ENCODE measurements around the gene SPRY4. TPM values are rescaled to one million over a fixed set of nuclear protein-coding genes. Genes with fewer than 3 reads are reported as not detected.

Gene SPRY4
- total and polyA plus RNA-seq, 12 donors, result 5.0 to 13.7 (median 9.5) TPM

DNA sequence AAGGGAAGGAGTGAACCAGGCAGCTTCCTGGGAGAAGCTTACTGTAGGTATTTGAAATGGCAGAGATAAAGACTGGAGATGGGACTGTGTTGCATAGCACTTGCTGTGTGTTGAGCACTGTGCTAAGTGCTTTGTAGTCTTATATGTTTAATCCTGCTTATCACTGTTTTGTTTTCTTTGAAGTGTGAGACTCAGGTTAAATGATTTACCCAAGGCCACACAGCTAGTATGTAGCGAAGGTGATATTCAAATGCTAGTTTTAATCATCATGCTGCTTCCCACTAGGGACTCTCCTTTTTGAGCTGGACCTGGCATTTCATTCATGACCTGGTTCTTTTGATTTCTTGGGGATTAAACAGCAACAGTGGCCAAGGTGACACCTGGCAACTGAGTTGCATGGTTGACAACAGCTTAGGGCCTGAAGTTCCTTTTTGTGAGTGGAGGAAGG lies 35.3 kb upstream of the SPRY4 start:
- H3K27me3 ChIP-seq, result peaks cover 0 to 56% (median 0%) of the 10 kb centered on the region in 7 donors
- ATAC-seq (no peak), DNase-seq (no peak)
- TF ChIP-seq, protein P1, sequence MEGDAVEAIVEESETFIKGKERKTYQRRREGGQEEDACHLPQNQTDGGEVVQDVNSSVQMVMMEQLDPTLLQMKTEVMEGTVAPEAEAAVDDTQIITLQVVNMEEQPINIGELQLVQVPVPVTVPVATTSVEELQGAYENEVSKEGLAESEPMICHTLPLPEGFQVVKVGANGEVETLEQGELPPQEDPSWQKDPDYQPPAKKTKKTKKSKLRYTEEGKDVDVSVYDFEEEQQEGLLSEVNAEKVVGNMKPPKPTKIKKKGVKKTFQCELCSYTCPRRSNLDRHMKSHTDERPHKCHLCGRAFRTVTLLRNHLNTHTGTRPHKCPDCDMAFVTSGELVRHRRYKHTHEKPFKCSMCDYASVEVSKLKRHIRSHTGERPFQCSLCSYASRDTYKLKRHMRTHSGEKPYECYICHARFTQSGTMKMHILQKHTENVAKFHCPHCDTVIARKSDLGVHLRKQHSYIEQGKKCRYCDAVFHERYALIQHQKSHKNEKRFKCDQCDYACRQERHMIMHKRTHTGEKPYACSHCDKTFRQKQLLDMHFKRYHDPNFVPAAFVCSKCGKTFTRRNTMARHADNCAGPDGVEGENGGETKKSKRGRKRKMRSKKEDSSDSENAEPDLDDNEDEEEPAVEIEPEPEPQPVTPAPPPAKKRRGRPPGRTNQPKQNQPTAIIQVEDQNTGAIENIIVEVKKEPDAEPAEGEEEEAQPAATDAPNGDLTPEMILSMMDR (IDR thresholded peaks at IDR 0.05), result no peak
- H3K4me1 ChIP-seq, result peaks cover 7 to 59% (median 37%) of the 10 kb centered on the region in 9 donors
- H3K4me3 ChIP-seq, result no peak overlapping the region
- H3K36me3 ChIP-seq, result no peaks in the 10 kb centered on the region
- no peak overlapping the region for H3K27ac ChIP-seq
- 91 to 94% methylated on average over 1 of the region's 1 CpG for WGBS, 2 donors
- no peaks in the 10 kb centered on the region for H3K9me3 ChIP-seq
- intact Hi-C loops (cut with DNase I), result loop anchor here in 1 of 10 donors (5.0 kb wide), 1 partner anchor 67 kb away; no protein-coding TSS in a partner anchor

DNA sequence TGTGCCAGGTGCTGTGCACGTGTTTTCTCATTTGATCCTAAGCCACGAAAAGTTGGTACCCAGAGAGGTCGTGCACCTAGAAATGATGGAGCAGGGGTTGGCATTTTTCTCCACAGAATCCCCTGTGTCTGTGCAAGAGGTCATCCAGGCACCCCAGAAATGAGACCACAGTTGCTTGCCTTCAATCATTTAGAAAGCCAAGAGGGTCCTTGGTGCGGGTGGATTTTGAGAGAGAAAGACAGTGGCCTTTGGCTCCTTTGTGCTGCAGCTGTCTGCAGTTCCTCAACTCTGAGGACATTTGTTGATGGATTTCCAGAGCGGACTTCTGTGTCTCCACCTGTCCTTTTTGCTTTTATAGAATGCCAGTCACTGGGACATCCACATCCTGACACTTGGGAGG lies 33.8 kb upstream of the SPRY4 start:
- no peaks in the 10 kb centered on the region for H3K9me3 ChIP-seq
- ATAC-seq, result no peak
- no peaks in the 10 kb centered on the region for H3K36me3 ChIP-seq
- 97% methylated on average over 5 of the region's 5 CpGs for WGBS, 2 donors
- H3K27ac ChIP-seq, result peak overlapping the region in 2 of 10 donors; percentile 5 to 94
- DNase-seq, result no peak
- H3K27me3 ChIP-seq, result peaks cover 0 to 65% (median 0%) of the 10 kb centered on the region in 7 donors
- TF ChIP-seq, protein P1 (IDR thresholded peaks at IDR 0.05), result no peak
- peaks cover 7 to 46% (median 36%) of the 10 kb centered on the region in 9 donors for H3K4me1 ChIP-seq
- intact Hi-C loops (cut with DNase I), result loop anchor here in 5 of 10 donors (5.0 to 10.0 kb wide), 5 partner anchors 36 to 206 kb away; no protein-coding TSS in a partner anchor
- no peak overlapping the region for H3K4me3 ChIP-seq

DNA sequence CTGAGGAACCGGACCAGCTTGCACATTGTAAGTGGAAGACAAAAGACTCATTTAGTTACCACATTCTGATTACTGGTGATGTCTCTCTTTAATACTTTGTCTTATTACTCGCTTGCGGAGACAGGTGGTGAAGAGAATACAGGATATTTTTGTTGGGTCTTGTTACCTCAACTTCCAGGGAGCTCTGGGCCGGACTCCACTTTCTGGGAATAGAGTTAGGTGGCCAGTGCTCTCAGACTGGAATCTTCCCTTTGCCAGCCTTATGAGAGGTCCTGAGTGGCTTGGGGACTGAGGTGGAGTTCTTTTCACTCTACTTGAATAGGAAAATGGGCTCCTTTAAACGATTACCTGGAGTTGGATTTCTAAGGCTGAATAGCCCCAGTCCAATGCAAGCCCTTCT lies 33.3 kb upstream of the SPRY4 start:
- WGBS, 2 donors, result 80 to 85% methylated on average over 5 of the region's 5 CpGs
- TF ChIP-seq, protein P1 (IDR thresholded peaks at IDR 0.05), result no peak
- Histone ChIP-seq H3K4me3 (peak overlapping the region in 4 of 10 donors; percentile 64 to 81 (median 65)), H3K4me1 (peaks cover 7 to 40% (median 30%) of the 10 kb centered on the region in 9 donors), H3K36me3 (no peaks in the 10 kb centered on the region), H3K27me3 (peaks cover 0 to 65% (median 0%) of the 10 kb centered on the region in 7 donors), H3K9me3 (no peaks in the 10 kb centered on the region), H3K27ac (peak overlapping the region in 9 of 10 donors; percentile 93 to 98 (median 96))
- intact Hi-C loops (cut with DNase I), result loop anchor here in 5 of 10 donors (5.0 to 10.0 kb wide), 5 partner anchors 36 to 206 kb away; no protein-coding TSS in a partner anchor
- no peak for ATAC-seq
- DNase-seq, result no peak

DNA sequence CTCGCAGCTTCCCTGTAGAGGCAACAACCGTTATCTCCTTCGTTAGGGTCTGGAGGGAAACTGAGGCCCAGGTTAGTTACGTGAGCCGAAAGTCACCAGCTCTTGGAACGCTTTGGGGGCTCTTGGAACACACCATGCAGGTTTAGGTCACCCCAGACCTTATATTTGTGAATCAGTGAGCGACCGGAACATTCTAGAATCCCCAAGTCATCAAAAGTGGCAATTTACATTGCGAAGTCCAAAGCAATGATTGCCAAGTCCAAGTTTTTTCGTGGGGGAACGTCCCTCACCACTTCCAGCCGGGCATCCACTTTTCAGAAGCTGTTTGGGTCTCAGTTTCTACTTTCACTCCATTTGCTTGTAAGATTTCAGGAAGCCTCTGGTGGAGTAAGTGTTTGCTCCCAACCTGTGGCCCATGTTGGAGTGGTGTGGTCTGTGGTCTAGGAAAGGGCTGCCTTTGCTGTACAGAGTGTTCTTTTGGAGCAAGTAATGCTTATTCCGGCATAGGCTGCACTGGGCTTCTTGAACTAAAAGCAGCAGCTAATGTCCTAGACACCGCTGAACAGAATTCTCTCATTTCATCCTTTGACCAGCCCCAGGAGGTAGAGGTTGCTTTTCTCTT lies 32.8 kb upstream of the SPRY4 start:
- ATAC-seq, result peak in 1 of 8 donors; percentile 41
- Histone ChIP-seq H3K4me3 (peak overlapping the region; percentile 38 to 81 (median 66)), H3K9me3 (no peaks in the 10 kb centered on the region), H3K36me3 (no peaks in the 10 kb centered on the region), H3K27me3 (peaks cover 0 to 65% (median 0%) of the 10 kb centered on the region in 7 donors), H3K4me1 (peaks cover 4 to 35% (median 25%) of the 10 kb centered on the region in 9 donors), H3K27ac (peak overlapping the region; percentile 90 to 98 (median 96))
- no peak for DNase-seq
- intact Hi-C loops (cut with DNase I), result loop anchor here in 6 of 10 donors (1.0 to 10.0 kb wide), 12 partner anchors 31 to 205 kb away; partner anchors contain the start of gene SPRY4 (in 3 of the 6)
- 31 to 33% methylated on average over 14 of the region's 14 CpGs for WGBS, 2 donors
- TF ChIP-seq, protein P1 (IDR thresholded peaks at IDR 0.05), result no peak

Data from heart right ventricle (tissue), 16 donors.